SKM-1 treated with dmso at 0.1 percent for 144 hours (cell line): ENCODE results near the gene LACTBL1.

Experiments
- DNase-seq: peaks from one replicate; lab custom pipeline; 2025; ENCODE audit not compliant: unreplicated experiment; lab: John Stamatoyannopoulos, UW

Gene LACTBL1

DNA sequence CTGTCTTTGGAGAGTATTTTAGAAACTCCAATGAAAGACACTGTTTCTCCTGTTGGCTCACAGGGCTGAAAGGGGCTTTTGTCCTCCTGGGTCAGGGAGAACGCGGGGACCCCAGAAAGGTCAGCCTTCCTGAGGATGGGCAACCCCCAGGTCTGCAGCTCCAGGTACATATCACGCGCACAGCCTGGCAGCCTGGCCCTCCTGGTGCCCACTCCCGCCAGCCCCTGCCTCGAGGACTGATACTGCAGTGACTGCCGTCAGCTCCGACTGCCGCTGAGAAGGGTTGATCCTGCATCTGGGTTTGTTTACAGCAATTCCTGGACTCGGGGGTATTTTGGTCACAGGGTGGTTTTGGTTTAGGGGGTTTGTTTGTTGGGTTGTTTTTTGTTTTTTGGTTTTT, 58.5 kb downstream of the LACTBL1 start:
- DNase-seq = no peak

DNA sequence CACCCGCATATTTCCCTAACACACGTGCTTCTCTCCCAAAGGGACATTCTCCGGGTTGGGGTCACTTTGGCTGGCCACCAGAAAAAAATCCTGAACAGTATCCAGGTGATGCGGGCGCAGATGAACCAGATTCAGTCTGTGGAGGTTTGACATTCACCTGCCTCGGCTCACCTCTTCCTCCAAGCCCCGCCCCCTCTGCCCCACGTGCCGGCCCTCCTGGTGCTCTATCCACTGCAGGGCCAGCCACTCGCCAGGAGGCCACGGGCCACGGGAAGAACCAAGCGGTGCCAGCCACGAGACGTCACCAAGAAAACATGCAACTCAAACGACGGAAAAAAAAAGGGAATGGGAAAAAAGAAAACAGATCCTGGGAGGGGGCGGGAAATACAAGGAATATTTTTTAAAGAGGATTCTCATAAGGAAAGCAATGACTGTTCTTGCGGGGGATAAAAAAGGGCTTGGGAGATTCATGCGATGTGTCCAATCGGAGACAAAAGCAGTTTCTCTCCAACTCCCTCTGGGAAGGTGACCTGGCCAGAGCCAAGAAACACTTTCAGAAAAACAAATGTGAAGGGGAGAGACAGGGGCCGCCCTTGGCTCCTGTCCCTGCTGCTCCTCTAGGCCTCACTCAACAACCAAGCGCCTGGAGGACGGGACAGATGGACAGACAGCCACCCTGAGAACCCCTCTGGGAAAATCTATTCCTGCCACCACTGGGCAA, 59.1 kb downstream of the LACTBL1 start:
- no peak for DNase-seq

DNA sequence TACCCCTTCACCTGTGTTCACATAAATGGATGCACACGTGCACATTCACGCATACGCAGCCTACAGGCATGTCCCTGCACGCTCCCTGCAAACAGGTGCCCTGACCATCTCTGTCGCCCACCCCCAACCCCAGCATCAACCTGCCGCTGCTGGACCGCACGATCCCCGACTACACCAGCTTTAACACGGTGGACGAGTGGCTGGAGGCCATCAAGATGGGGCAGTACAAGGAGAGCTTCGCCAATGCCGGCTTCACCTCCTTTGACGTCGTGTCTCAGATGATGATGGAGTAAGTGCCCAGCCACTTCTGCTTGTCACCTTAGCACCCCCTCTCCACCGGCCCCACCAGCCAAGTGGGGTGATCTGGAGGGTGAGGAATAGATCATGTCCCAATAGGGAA, 60.4 kb downstream of the LACTBL1 start:
- no peak for DNase-seq

DNA sequence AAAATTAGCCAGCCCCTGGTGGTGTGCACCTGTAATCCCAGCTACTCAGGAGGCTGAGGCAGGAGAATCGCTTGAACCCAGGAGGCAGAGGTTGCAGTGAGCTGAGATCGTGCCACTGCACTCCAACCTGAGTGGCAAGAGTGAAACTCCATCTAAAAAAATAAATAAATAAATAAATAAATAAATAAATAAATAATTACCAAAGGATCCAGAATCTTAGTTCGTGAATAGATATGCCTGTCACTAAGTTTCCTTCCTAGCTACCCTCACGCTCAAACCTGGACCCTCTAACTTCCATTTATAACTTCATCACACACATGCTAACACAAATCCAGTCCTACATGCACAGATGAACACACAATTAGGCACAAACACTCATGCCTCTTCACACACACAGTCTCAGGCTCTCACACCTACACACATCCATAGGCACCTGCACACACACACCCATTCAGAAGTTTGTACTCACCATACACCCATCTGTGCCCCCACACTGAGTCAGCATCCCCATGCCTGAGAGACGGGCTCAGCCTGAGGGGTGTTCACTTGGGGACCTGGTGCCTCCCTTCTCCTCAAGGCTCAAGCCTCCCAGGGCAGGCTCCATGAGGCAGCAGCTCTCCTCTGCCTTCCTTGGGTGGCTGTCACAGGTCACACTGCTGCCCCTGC, 61.5 kb downstream of the LACTBL1 start:
- no peak for DNase-seq

DNA sequence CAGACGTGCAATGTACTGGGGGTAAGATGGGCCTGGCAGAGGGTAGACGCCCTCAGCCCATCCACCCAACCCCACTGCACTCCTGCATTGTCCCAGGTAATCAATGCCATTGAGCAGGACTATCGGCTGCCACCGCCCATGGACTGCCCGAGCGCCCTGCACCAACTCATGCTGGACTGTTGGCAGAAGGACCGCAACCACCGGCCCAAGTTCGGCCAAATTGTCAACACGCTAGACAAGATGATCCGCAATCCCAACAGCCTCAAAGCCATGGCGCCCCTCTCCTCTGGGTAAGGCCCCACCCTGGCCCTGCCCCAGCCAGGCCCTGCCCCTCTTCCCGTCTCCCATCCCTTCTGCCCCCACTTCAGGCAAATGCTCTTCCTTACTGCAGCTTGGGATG, 62.4 kb downstream of the LACTBL1 start:
- DNase-seq = no peak

DNA sequence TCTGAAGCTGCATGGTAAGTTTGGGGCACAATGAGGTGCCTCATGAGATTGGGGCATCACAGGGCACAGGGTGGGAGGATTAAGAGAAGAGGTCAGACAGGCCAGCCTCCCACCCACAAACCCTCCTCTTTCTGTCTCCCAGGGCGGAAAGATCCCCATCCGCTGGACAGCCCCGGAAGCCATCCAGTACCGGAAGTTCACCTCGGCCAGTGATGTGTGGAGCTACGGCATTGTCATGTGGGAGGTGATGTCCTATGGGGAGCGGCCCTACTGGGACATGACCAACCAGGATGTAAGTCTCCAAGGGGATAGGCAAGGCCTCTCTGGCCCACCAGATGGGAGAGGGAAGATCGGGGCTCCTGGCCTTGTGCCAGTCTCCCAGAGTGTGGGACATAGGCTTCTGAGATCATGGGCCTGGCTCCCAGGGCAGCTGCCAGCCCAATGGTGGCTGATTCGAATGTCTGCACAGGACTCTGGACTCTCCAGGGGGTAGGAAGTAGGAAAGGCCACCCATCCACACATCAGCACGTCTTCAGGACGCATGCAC, 63.7 kb downstream of the LACTBL1 start:
- no peak for DNase-seq

DNA sequence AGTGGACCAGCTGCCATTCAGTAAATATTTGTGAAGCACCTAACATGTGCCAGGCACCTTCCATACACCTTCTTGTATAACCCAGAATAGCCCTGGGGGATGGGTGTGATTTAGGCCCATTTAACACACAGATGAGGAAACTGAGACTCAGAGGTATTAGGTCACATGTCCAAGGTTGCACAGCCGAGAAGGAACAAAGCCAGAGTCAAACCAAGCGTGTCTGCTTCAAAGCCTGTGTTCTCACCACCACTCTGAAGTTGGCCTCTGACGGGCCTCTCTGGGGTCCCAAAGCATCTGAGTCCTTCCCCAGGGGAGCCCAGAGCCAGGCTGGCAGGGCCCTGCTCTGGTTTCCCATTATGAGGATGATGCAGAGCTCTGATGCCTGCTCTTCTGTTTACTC, 65.1 kb downstream of the LACTBL1 start:
- DNase-seq = no peak

DNA sequence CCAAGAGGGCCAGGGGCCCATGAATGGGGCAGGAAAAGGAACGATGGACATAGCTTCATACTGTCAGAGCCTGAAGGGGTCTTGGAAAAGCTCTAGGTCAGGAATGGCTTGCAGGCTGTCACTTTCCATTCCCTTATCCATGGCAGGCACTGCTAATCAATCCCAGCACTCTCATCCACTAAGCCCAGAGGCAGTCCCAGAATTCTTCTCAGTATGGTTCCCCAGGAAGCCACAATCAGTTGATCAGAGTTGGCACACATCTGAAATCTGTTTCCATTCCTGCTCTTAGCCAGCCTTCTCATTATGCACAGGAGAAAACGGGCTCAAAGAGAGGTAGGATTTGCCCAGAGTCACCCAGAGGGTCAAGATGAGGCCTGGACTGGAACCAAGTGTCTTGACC, 65.7 kb downstream of the LACTBL1 start:
- no peak for DNase-seq

DNA sequence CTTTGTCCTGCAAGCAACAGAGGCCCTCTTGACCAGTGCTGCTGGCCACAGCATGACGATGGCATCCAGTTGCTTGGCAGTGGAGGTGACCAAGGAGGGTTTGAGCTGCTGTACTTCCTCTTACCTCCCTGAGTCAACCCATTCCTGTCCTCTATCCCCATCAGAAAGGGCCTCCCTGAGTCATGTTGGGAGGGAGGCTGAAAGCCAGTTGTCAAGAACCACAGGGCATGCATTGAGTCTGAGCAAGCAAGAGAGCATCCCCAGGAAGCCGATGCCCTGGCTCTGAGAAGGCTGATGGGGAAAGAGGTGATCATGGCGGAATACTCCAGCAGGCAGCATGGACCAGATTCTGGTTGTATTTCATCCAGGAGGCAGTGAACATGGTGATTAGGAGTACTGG, 69.6 kb downstream of the LACTBL1 start:
- no peak for DNase-seq
